Measurements from ENCODE around the gene PAPSS2.

PAPSS2 gene

DNA sequence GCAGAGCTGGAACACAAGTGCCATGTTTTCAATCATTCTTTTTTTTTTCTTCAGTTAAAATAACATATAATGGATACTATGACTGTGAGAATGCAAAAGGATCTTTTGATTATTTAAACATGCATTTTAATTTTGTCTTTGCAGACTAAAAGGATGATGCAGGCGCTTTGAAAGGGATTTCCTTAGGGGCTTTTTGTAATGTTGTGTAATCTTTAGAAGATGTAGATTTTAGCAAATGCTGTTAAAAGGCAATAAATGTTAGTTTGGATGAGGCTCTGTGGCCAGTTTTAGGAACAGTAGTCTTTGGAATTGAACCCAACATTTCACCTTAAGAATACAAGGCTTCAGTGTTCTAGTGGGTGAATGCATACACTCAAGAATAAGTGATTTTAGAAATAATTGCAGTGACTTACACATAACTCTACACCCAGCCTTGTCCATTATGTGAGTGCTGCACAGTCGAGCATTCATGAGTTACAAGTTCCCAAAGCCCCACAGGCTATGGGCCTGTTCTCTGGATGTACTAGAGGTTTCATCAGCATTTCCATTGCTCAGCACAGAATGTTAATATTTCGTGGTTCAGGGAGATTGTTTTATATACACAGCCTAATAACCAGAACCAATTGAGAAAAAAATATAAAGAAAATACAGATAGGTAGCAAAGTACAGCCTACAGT lies 11.6 kb downstream of the PAPSS2 start:
- DNase-seq (ENCODE audit: low spot score): no peak

DNA sequence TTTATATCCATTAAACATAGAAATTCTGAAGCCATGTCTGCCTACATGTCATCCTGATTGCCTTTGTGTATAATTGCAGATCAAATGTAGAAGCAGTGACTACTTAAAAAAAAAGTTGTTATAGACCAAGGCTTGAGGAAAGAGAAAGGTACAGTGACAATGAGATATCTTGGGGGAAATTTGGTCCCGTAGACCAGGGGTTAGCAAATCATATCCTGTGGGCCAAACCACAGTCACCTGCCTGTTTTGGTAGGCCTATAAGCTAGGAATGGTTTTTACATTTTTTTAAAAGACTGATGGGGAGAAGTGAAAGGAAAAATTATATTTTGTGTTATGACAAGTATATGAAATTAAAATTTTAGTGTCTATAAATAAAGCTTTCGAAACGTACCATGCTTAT lies 12.9 kb downstream of the PAPSS2 start:
- no peak for DNase-seq (ENCODE audit: low spot score)

DNA sequence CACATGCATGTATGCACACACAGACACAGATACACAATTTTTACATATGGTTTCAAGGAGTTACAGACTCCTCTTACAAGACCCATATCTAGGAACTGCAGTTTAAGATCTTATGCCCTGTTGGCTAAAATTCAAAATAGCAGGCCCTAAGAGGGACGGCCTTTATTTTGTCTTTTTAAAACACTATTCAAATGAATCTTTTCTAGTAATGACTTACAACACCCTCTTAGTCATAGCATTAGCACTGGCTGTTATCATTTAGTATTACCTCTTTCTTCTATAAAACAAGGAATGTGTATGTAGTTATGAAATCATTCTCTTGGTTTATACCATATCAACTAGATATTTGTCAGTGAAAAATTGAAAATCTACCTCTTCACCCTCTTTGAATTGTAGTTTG lies 15.3 kb downstream of the PAPSS2 start:
- no peak for DNase-seq (ENCODE audit: low spot score)

DNA sequence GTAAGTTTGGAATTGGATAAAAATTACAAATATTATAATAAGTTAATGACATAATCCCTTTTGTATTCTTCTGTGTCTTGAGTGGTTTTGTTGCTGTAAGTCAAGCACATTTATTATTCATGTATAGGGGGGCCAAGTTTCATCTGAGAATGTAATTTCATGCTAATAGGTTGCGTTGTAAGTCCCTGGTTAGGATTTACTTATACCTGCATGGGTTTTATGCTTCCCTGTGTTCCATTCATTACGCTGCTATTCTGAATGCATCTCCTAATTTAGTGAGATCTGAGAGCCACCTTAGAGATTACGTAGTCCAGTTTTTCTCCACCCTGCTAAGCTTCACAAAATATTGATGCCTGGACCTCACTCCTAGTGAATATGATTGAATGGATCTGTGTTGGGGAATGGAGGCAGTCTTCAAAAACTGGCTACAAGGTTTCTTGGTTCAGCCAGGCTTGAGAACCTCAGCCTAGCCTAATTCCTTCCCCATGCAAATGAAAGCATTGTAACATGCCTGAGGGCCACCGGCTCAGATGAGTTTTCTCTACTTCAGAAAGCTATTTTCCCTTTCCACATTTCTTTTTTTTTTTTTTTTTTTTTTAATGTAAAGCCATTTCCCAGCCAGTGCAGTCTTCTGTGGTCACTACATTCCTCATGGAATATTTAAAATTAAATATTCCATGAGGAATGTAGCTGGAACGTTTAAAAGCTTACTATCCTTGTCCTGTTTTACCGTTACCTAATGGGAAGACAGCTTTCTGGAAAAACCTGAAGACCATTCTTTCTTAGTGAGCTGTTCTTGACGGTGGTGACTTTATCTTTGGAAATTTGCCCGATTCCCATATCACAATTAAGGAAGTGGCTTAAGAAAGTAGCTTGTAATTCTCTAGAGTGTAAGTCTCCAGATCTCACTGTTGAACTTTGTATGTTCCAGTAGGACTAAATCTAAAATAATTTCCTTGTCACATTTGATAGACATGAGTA lies 16.0 kb downstream of the PAPSS2 start:
- no peak for DNase-seq (ENCODE audit: low spot score)

GRCh38 chr10:87677595-87677994 lies 17.9 kb downstream of the PAPSS2 start:
- DNase-seq (ENCODE audit: low spot score): no peak

GRCh38 chr10:87678302-87678701 lies 18.6 kb downstream of the PAPSS2 start:
- no peak for DNase-seq (ENCODE audit: low spot score)

DNA sequence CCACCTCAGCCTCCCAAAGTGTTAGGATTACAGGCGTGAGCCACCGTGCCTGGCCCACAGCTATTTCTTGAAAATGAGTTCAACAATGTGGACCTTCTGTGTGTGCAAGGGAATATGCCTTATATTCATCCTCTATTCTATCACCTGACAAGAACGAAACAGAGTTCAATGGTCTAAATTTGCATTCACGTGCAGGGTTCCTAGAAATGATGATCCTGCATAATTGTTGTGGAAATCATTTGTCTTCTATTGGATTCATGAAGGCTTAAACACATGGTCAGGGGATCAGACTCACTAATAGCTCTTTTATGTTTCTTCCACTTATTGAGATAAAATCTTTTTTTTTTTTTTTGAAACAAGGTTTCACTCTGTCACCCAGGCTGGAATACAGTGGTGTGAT lies 23.7 kb downstream of the PAPSS2 start:
- no peak for DNase-seq (ENCODE audit: low spot score)

DNA sequence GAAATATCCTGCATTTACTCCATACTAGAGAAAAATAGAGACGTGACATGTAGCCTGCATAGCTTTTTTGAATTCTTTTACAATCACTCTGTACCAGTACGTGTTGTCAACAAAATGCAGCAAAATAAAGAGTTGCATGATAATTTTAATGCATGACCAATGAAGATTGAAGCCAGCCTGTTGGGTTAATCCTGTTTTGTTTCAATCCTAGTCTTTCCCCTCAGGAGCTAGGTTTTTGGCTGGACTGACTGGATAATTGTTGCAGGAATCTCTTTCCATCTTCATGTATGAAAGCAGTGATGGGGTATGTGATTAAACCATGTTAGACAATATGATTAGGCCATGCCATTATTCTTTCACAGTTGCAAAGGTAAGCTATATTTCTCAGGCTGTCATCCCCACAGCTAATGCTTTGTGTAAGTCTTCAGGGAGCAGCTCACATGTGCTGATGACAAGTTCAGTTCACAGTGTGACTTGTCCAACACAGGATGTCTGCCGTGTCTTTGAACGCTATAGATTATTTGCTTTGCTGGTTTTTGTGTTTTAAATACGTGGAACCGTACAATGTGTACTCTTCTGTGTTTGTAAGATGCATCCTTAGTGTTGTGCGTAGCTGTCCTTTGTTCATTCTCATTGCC lies 24.4 kb downstream of the PAPSS2 start:
- no peak for DNase-seq (ENCODE audit: low spot score)

DNA sequence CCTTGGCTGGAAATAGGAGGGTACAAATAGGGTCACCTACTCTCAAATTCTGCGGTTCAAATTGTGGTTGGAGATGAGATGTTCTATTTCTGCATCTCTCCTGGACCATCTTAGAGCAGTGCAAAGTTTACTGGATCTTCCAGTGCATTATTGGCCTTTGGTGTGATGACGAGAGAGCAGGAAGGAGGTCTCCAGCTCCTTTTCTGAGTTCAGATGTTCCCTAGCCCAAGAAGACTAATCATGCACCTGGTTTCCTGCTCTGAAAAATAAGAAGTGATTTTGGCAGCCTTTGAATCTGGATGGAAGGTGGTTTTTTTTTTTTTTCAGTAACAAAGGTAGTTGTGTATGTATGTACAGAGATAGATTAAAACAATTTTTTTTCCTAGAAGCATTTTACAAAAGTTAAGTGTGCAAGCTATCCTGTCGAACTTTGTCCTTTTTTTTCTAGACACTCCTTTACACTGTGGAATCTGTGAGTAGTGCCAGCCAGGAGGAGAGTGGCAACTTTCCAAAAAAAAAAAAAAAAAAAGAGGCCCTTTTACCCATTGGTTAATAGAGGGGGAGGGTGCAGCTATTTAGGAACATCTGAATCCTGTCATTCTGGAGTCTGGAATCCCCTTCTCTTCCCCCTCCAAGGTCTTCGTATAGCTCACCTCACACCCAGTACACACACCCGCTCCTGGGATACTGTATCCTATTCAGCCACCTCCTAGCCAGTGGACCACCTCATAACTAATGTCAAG lies 26.3 kb downstream of the PAPSS2 start:
- DNase-seq (ENCODE audit: low spot score): no peak

DNA sequence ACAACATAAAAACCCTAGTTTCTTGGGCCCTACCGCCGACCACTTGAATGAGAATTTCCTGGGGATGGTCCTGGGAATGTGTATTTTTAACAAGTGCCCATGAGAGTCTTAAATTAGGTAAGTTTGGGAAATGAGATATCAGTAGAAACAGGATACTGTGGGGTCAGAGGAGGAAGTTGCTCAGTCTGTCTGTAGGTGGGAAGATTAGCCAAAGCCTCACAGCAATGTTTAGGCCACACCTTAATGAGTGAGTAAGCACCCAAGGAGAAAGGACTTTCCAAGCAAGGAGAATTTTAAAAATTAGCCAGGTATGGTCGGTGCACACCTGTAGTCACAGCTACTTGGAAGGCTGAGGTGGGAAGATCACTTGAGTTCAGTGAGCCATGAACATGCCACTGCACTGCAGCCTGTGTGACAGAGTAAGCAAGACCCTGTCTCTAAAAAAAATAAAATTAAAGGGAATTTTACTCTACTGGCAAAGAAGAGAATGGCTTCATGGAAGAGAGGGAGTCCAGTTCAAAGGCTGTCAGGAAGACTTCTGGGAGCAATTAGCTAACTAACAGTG lies 31.9 kb downstream of the PAPSS2 start:
- DNase-seq (ENCODE audit: low spot score): no peak

GRCh38 chr10:87692956-87693484 lies 33.3 kb downstream of the PAPSS2 start:
- DNase-seq (ENCODE audit: low spot score): no peak

DNA sequence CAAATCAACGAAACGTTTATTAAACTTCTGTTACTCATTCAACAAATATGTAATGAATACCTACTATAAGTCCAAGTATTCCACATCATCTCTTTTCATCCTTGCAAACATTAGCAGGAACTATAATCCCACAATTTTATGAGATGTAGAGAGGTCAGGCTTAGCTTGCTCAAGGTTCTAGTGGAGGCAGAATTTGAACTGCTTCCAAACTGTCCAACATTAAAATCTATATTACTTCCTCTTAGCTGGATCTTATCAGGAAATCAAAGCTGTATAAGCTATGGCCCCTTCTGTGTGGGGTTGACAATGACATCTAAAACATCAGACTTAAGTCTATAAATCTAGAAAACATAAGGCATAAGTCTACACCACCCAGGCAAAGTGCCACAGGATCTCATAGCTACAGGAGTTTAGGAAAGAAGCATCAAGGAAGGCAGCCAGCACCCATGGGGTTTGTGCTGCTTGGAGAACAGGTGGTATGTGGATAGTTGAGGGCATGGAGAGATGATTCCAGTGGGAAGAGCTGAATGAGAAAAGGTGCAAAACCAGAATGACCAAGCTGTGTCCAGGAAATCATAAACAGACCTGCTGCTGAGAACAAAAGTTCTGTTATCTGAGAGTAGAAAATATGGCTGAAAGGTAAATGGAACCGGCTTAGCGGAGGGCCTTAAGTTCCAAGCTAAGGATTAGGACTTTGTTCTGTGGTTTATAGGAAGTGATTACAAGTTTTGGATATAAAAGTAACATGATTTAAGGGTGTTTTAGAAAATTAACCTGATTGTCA lies 34.5 kb downstream of the PAPSS2 start:
- no peak for DNase-seq (ENCODE audit: low spot score)

- no peak for DNase-seq (ENCODE audit: low spot score)
Observed at GRCh38 chr10:87695074-87695473, 35.4 kb downstream of the PAPSS2 start.

DNA sequence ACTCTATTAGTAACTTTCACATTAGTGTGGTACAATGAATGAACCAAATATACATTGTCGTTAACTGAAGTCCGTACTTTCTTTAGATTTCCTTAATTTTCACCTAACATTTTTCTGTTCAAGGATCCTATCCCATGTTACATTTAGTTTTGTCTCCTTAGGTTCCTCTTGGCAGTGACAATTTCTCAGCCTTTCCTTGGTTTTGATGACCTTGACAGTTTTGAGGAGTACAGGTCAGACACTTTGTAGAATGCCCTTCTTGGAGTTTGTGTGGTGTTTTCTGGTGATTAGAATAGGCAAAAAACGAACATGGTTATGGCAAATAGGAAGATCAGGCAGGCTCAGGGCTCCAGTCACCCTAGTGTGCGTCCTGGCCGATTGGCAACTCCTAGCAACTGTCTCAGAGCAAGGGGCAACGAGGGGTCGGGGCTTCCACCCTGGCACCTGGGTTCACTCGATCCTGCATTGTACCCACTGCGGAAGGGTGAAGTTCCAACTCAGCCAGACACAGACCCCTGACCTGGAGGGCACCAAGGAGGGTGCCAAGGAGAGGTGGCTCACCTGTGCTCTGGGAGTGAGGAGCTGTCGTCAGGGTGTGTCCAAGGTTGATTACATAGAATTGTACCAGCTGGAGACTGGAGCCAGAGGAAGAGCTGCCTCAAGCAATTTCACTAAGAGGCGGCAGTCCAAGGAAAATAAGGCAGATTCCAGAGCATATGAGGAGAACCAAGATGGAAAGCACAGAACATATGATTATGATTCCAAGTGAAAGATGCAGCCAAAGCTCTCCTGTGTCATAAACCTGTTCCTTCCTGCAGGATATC lies 37.5 kb downstream of the PAPSS2 start:
- no peak for DNase-seq (ENCODE audit: low spot score)

DNA sequence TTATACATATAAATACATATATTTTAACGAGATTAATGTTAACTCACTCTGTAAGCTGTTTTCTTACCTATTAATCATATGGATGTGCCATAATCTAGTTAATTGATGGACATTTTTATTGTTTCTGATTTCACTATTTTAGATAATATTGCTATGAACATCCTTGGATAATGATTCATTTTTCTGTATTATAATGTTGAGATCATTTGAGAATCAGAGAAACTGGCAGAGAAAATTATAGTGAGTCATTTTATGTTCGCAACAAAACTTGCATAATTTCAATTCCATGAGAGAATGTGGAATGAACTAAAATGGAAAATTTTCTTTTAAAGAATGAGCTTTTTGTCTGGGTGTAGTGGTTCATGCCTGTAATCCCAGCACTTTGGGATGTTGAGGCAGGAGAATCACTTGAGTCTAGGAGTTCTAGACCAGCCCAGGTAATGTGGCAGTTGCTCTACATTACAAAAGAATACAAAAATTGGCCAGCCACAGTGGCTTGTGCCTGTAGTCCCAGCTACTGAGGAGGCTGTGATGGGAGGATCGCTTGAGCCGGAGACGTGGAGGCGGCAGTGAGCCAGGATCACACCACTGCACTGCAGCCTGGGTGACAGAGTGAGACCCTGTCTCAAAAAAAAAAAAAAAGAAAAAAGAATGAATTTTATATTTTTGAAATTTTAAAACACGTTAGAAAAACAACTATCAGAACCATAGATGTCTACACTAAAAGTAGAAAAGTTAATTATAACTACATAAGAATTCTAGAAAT lies 40.5 kb downstream of the PAPSS2 start:
- no peak for DNase-seq (ENCODE audit: low spot score)

- no peak for DNase-seq (ENCODE audit: low spot score)
Observed at GRCh38 chr10:87702260-87702972, 42.7 kb downstream of the PAPSS2 start.

DNA sequence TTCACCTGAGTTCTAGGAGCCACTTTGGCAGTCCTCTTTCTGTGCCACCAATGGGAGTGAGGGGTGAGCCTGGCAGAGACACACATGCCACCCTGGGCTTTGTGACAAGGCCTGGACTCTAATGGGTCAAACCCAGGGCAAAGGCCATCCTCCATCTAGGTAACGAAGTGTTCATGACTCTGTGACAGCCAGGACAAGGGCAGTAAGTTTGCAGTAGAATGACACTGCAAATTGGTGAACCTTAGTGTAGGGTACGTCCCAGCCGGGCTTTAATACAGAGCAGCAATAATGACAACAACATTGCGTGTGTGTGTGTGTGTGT lies 43.3 kb downstream of the PAPSS2 start:
- DNase-seq (ENCODE audit: low spot score): no peak

GRCh38 chr10:87703771-87704170 lies 44.1 kb downstream of the PAPSS2 start:
- no peak for DNase-seq (ENCODE audit: low spot score)

- DNase-seq (ENCODE audit: low spot score): no peak
Observed at GRCh38 chr10:87705339-87705738, 45.7 kb downstream of the PAPSS2 start.
